EH (cell line): ENCODE results near the gene COPA.
A peak's percentile ranks its signal among the peaks of the same experiment; 100 is the strongest.
"Not testable (repeated sequence)": the region's sequence is repeated elsewhere in the genome, so short reads cannot be mapped to it uniquely, and the experiment has no call there.

Source experiments
- DNase-seq: peaks from one replicate; pipeline ENCODE4 v3.0.0-alpha.2; 2015; ENCODE audit warnings: low read depth

Gene COPA

DNA sequence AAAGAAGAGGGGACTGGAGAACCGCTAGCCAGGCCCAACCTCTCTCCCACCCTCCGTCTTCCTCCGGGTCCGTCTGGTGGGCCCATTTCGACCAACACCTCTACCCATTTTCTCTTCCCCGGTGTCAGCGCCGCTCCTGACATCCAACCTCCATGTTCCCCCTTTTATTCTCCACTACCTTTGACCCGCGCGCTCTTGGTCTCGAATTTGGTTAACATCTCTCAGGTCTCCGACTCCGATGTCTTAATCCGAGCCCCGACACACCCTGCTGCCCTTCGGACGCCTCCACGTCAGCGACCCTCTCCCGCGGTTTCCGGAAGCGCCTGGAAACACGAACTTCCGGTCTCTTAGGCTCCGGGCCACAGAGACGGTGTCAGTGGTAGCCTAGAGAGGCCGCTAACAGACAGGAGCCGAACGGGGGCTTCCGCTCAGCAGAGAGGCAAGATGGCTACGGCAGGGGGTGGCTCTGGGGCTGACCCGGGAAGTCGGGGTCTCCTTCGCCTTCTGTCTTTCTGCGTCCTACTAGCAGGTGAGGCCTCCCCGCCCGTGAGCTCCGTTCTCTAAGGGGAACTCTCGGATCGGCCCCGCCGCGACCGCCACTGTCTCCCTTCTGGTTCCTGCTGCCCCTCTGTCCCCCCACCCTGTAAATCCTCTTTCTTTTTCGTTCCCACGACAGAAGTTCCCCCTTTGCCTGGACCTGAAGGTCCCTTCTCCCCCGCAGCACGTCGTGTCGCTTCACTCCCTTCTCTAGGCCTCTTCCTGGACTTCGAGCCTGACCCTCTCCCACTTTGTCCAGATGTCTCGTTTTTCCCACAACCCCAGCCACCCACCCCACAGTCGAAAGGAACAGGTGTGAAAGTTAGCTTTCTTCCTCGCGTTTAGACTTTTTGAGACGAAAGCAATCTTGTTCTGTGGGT, at the start of gene COPA, which contains the start of gene NCSTN:
TSS of gene COPA (minus strand) at position 298 of the 917 bp plus-strand sequence. CDS start at position 218, 80 bp downstream.
TSS of gene NCSTN (plus strand) at position 431 of the 917 bp plus-strand sequence. CDS start at position 445, 14 bp downstream.
- DNase-seq: peak; percentile 97

DNA sequence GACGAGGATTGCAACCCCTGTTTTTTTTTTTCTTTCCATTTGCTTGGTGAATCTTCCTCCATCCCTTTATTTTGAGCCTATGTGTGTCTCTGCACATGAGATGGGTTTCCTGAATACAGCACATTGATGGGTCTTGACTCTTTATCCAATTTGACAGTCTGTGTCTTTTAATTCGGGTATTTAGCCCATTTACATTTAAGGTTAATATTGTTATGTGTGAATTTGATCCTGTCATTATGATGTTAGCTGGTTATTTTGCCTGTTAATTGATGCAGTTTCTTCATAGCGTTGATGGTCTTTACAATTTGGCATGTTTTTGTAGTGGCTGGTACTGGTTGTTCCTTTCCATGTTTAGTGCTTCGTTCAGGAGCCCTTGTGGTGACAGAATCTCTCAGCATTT, 45.4 kb upstream of the COPA start:
- not testable (repeated sequence) for DNase-seq

DNA sequence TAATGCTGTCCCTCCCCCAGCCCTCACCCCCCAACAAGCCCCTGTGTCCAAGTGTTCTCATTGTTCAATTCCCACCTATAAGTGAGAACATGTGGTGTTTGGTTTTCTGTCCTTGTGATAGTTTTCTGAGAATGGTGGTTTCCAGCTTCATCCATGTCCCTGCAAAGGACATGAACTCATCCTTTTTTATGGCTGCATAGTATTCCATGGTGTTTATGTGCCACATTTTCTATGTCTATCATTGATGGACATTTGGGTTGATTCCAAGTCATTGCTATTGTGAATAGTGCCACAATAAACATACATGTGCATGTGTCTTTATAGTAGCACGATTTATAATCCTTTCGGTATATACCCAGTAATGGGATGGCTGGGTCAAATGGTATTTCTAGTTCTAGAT, 41.8 kb upstream of the COPA start:
- not testable (repeated sequence) for DNase-seq

DNA sequence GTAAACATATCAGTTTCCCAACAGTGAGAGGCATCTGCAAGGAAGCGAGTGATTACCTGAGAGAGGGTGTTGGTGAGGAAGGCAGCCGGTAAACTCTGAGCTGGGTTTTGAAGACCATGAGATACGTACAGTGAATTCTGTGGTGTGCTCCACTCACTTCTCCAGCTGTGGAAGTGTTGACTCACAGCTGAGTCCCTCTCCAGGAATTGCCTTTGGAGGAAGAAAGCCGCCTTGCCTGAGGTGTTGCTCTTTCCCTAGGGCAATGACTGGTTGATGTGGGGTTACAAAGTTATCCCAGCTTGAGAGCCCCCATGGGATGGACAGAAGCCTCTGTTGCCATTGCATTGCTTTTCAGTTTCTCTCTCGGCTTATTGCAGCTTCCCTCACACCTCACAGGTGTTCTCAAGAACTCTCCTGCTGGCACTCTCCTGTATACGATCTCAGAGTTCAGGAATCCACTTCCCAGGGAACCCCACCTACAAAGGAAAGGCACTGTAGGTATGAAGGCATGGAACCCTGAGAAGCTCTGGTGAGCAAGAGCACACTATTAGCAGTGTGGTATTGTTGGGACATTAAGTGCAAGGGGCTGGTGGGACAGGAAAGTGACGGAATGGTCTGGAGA, 34.6 kb upstream of the COPA start:
- peak; percentile 73 for DNase-seq

DNA sequence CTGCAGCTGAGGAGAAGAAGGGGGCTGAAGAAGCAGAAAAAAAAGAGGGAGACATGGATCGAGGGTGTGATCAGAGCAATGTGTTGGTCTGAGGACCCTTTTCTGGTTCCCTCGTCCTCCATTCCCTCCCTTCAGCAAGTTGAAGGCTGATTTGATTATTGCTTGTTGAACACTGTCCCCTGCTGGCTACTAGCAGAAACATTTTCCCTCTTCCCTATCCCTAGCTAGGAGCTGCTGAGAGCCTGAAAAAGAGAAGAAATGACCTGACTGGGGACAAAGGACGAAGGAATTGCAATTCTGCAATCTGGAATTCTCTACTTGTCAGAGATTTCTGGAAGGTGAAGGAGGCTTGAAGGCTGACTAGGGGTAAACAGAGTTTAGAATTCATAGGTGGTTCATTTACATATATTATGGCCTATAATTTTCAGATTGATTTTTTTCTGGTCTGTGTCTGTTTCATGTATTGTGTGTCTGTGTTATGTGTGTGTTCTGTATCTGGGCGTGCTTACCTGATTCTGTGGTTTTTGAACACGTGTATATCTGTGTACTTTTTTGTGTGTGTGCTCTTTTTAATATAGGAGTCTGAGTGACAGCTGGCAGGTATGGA, 33.6 kb upstream of the COPA start:
- peak; percentile 76 for DNase-seq

DNA sequence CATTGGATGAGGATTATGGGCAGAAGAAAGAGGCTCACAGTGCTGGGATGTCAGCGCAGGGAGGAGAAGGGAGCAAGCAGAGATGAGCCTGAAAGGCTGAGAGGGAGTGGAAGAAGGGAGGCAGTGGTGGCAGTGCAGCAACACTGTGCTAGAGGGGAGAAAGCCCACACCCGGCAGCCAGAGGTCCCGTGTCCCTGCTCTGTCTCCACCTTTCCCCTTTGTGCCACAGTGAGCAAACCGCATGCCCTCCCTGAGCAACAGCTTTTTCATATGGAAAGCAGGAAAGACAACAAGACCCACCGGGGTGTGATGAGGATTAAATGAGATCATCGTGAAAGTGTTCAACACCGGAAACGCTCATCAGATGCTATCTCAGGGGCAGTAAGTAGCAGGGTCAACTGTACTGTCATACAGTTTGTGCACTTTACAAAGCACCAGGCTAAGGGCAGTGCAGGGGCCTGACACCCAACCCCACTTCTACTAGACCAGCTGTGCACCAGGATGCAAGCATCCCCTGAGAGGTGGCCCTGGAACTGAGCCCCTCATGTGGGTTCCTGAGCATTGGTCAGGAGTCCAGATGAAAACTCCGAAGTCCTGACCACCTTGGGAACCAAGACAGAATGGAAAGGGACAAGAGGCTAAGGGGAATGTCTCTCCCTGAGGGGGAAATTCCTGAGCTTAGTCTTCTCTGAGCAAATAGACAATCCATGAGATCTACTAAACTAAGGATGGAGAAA, 32.9 kb upstream of the COPA start:
- DNase-seq: peak; percentile 83

DNA sequence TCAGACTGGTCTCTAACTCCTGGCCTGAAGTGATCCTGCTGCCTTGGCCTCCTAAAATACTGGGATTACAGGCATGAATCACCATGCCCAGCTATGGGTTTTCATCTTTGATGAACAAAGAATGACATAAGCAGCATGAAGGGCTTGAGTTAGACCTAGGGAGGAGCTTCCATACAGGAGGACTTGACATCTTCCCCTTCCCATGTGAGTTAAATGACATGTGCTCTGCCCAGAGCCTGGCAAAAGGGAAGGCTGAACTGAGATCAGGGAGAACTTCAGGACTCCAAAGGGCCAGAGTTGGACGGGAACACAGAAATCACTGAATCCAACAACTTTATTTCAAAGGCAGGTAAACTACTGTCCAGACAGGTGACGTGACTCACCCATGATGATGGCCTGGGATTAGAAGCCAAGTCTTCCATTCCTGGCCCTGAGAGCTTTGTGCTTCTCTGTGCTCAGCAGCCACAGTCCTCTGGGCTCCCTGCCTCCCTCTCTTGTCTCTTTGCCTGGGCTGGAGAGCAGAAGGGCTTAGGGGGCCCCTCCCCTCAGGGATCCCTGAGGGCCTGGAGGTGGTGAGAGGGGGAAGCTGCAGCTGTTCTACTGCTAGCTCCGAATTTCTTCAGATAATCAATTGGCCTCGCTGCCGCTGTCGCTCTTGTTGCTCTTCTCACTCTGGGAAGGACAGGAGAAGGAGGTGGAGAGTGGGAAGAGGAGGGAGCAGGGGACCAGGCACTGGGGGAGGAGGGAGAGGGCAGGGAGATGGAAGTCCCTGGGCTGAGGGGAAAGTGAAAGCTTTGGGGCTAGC, 31.5 kb upstream of the COPA start:
- no peak for DNase-seq

DNA sequence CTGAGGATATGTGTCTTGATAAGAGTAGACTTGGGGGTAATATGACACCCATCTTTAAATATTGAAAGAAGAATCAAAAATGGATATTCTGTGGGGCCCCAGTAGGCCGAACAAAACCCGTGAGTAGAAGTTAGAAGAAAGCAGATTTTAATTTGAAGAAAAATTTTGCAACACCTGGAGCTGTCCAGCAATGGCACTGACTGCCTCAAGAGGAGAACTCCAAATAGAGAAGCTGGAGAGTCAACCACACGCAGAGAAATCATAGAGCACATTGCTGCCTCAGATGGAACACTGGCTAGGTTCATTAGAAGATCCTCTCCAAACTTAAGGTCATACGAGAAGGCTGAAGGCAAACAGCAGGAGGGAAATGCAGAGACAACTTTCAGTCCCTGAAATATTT, 30.6 kb upstream of the COPA start:
- peak; percentile 22 for DNase-seq

DNA sequence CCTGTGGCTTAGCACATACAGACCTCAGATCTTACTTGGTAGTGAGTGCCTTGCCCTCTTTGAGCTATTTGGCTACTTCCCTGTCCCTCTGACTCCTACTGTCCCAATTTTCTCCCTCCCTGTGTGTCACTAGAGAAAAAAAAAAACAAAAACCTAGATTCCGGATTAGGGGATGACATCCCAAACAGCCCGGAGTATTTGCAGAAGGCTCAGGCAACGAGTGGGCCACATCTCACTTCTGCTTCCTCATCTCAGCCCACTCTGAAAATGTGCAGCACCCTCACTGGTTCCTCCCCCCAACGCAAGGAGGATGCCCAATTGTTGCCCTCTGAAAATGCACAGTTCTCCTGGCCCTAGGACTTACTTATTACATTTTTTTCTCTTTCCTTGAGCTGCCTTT, 28.7 kb upstream of the COPA start:
- no peak for DNase-seq

DNA sequence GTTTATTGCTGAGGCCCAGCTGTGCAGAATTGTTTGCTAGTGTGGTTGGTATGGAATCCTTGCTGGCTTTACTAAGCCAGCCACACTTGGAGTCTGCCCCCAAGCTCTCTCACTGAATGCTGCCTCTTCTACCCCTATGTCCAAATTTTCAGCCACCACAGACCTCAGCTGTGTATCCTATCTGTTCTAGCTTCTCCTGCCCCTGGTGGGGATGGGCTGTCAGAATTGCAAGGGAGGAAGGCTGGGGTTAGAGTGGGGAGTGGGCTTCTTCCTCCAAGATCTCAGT, 28.2 kb upstream of the COPA start:
- no peak for DNase-seq

DNA sequence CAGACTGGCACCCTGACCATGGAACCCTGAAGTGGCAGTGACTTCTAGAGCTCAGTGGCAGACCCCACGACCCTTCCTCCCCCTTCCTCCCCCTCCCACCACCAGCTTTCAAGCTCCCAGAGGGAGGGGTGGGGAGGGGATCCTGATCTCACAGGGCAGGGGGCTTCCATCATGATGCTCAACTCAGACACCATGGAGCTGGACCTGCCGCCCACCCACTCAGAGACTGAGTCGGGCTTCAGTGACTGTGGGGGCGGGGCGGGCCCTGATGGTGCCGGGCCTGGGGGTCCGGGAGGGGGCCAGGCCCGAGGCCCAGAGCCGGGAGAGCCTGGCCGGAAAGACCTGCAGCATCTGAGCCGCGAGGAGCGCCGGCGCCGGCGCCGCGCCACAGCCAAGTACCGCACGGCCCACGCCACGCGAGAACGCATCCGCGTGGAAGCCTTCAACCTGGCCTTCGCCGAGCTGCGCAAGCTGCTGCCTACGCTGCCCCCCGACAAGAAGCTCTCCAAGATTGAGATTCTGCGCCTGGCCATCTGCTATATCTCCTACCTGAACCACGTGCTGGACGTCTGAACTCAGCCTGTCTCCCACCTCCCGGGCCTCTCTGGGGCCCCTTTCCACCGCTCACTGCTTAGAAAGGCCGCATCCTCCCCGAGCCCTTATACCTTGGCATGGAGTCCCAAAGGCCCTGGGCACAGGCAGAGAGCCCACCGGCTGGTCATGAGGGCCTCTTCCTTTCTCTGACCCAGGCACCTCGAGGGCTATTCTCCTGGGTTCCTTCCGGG, 27.7 kb upstream of the COPA start:
- no peak for DNase-seq

DNA sequence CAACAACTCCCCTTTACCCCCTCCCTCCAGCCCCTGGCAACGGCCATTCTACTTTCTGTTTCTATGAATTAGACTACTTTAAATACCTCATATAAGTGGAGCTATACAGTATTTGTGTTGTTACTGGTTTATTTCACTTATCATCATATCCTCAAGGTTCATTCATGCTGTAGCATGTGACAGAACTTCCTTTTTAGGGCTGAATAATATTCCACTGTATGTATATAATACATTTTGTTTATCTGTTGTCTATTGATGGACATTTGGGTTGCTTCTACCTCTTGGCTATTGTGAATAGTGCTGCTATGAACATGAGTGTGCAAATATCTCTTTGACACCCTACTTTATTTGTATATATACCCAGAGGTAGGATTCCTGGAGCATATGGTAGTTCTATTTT, 26.0 kb upstream of the COPA start:
- no peak for DNase-seq

DNA sequence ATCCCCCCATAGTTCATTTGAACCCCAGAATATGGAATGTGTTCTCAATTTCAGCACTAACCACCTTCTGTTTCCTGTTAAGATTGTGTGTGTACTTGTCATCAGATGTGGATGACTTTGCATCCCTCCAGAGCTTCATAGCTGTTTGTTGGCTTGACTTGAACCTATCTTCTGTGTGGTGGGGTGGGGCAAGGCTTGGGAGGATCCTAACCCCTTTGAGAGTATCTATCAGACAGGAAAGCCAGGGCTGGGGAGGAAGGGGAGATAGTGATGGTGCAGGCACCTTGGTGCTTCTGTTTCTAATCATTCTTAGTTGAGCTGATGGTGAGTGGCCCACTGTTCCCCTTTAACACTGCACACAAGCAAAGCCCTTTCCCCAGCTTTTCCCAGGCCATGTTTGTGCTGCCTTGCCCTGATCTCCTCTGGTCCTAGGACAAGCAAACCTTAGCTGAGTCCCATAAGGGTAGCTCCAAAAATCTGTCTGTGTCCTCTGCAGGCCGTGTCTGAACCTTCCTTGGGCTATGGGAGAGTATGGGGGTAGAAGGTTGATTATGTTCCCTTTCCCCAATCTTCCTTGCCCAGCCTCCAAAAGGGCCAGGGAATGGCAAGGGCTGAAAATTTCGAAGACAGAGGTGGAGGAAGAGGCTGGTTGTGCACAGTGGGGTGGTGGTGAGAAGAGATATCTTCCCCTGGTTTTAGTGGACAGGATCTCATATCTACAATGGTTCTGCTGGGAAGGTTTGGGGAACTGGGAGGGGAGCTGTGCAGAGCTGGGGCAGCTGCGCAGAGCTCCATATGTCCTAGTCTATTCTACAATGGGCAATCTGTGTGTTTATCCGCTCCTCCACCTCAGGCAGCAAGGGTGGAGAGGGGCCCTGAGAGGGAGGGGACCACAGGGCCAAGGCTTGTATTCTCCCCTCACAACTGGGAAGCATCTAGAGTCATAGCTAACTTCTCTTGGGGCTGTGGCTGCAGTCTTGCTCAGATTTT, 25.2 kb upstream of the COPA start:
- DNase-seq: no peak

DNA sequence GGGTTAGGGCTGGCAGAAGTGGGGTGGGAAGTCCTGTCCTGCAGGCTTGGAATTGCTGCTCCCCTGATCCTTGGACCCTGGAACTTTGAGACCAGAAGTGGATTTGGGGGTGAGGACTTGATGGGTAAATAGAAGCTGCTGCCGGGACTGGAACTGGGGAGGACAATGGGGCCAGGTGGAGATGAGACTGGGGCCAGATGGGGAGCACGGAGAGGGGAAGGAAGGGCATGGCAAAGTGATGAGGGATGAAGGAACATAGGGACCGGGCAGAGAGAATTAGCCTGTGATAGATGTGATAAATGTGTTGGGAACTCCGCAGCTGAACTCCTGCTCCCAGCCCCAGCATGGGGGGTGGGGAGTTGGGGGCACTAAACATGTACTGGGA, 24.5 kb upstream of the COPA start:
- DNase-seq: no peak

DNA sequence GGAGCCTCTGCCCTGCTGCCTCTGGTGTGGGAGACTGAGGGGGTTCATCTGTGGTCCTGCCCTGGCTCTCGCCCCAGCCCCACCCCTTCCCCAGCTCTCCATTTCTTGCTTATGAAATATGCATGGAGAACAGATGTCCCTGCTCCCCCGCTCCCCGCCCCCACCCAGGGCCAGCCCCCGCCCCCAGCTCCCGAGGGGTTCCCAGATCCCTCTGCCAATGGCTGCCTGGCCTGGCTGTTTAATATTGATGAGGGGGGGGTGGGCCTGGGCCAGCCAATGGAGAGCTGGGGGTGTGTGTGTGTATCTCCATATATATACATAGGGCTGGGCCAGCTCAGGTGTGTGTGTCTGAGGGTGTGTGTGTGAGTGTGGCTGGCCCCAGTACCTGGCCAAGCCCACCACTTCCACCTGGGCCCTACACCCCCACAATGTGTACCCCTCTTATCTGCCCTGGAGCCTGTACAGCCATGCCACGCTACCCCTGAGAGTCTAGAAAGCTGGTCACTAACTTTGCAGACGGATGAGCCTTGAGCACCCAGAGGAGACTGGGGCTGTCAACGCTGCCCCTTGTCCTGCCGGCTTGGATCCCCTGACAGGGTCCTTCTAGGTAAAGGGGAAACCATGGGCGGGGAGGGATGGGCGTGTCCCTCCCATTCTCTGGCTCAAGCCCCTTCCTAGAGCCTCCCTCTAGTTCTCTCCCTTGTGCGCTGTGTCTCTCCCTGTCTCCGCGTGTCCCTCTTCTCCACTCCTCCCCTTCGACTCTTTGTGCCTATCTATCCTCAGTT, 23.9 kb upstream of the COPA start, which contains the start of gene NHLH1:
TSS of gene NHLH1 (plus strand) at position 341 of the 785 bp plus-strand sequence. CDS start 3,661 bp downstream, outside the sequence.
- no peak for DNase-seq

DNA sequence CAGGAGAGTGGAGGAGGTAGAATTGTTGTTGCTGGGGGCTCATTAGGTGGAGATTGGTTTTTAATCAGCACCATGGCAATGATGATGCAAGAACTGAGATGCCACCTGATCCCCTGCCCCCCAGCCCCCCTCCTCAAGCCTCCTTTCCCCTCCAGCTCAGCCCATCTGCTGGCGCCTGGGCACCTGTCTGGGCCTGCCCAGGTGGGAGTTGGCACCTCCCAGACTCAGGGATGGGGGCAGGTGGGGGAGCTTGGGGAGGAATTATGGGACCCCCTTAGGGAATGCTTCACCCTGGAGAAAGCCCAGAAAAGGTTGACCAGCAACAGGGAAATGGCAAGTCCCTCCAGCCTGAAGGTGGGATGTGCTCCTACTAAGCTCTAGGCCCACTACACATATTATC, 22.3 kb upstream of the COPA start:
- no peak for DNase-seq

DNA sequence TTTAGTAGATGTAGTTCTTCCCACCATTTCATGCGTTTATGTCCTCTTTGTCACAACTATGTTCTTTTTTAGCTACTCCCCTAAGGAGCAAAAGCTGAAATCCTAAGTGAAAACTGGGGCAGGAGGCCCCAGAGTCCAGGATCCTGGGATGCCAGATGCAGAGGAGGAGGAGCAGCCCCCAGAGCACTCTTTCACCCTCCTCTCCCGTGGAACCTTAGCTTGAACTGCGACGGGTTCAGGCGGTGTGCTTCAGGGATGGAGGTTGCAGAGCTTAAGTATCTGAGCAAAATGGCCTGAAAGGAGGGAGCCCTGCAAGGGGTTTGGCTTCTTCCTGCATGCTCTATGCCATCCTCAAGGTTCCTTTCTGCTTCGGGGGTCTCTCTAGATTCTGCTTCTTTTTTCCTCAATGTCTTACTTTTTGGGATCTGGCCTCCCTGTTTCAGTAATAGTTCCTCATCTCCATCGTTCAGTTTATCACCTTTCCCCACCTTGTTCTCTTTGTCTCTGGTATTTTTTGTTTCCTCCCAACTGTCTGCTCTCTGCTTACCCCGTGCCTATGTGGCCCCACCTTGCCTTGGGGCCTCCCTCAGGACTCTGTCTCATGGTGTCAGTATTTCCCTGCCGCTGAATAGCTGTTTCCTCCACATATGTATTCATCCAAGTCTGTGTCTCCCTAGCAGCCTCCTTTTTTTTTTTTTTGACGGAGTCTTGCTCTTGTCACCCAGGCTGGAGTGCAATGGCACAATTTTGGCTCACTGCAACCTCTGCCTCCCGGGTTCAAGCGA, 21.1 kb upstream of the COPA start:
- DNase-seq: no peak

DNA sequence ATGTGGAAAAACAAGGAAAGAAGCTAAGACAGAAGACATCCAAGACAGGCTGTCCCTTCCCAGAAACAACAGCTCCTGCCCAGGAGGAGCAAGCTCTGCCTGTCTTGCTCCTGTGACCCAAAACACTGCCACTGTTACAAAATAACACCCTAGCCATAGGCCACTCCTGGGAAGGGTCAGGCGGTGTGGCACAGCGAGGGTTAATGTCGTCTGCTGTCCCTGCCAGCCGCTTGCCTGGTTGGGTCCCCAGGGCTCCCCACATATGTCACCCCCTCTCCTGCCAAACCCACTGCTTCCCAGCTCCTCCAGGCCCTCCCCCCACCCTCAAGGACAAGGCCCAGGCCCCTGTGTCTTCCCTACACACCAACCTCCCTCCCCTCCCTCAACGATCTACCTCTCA, 20.0 kb upstream of the COPA start:
- DNase-seq: no peak
